Mesenchymal stem cell (in vitro differentiated cells and primary cell): ENCODE results near the gene MTERF2. TPM values are rescaled to one million over a fixed set of nuclear protein-coding genes. Genes with fewer than 3 reads are reported as not detected.
A peak's percentile ranks its signal among the peaks of the same experiment; 100 is the strongest.

Experiments
- DNase-seq: peaks from one replicate; pipeline ENCODE4 v3.0.0-alpha.2; 2013
- H2AFZ ChIP-seq: one replicate; pipeline ENCODE4 v1.6.1; 2013; ENCODE audit warnings: low read depth, mild to moderate bottlenecking, control low read depth, inconsistent platforms, low read length, moderate library complexity
- H2AK5ac ChIP-seq: 2 replicates; pipeline ENCODE4 v1.6.1; 2013; ENCODE audit warnings: low read length, moderate library complexity, mild to moderate bottlenecking, inconsistent platforms; ENCODE audit not compliant: severe bottlenecking
- H2BK120ac ChIP-seq: one replicate; pipeline ENCODE4 v1.6.1; 2013; ENCODE audit warnings: low read depth, mild to moderate bottlenecking, inconsistent platforms, low read length, moderate library complexity
- H2BK12ac ChIP-seq, 2 experiments: one replicate each; pipeline ENCODE4 v1.6.1; 2013; ENCODE audit warnings: inconsistent platforms in 2 of 2, low read length in 2 of 2, mild to moderate bottlenecking in 2 of 2, moderate library complexity in 2 of 2, control low read depth in 1 of 2
- H2BK15ac ChIP-seq: one replicate; pipeline ENCODE4 v1.6.1; 2013; ENCODE audit warnings: mild to moderate bottlenecking, low read depth, inconsistent platforms; ENCODE audit not compliant: poor library complexity, severe bottlenecking
- H2BK5ac ChIP-seq: 2 replicates; pipeline ENCODE4 v1.6.1; 2013; ENCODE audit warnings: low read depth, mild to moderate bottlenecking, low read length, control low read depth, inconsistent platforms; ENCODE audit not compliant: poor library complexity, severe bottlenecking
- H3K14ac ChIP-seq, 2 experiments: one replicate each; pipeline ENCODE4 v1.6.1; 2013; ENCODE audit warnings: inconsistent platforms in 2 of 2, low read length in 2 of 2, control low read depth in 1 of 2, mild to moderate bottlenecking in 1 of 2, moderate library complexity in 1 of 2
- H3K18ac ChIP-seq, 2 experiments: one replicate each; pipeline ENCODE4 v1.6.1; 2013; ENCODE audit warnings: inconsistent platforms in 2 of 2, low read length in 2 of 2, control low read depth in 1 of 2, low read depth in 1 of 2, mild to moderate bottlenecking in 1 of 2
- H3K23ac ChIP-seq, 2 experiments: one replicate each; pipeline ENCODE4 v1.6.1; 2013; ENCODE audit warnings: inconsistent platforms in 2 of 2, low read length in 2 of 2, mild to moderate bottlenecking in 2 of 2, moderate library complexity in 2 of 2, control low read depth in 1 of 2
- H3K27ac ChIP-seq: 2 replicates; pipeline ENCODE4 v1.5.1; 2013; ENCODE audit warnings: mild to moderate bottlenecking, moderate library complexity, low read length, control low read depth, inconsistent platforms; ENCODE audit not compliant: poor library complexity, severe bottlenecking
- H3K27me3 ChIP-seq, 2 experiments: 2 replicates each; pipeline versions ENCODE4 v1.6.1 to v1.7.0; 2013; ENCODE audit warnings: low read length in 2 of 2, mild to moderate bottlenecking in 2 of 2, moderate library complexity in 2 of 2, control low read depth in 1 of 2, inconsistent platforms in 1 of 2; ENCODE audit not compliant: control insufficient read depth in 1 of 2, insufficient read depth in 1 of 2
- H3K36me3 ChIP-seq, 2 experiments: 2 replicates each; pipeline versions ENCODE4 v1.6.1 to v1.7.0; 2013; ENCODE audit warnings: low read length in 2 of 2, control low read depth in 1 of 2, inconsistent platforms in 1 of 2, low read depth in 1 of 2, mild to moderate bottlenecking in 1 of 2; ENCODE audit not compliant: insufficient read depth in 2 of 2, control insufficient read depth in 1 of 2
- H3K4ac ChIP-seq, 2 experiments: one replicate each; pipeline ENCODE4 v1.6.1; 2013; ENCODE audit warnings: inconsistent platforms in 2 of 2, low read length in 2 of 2, mild to moderate bottlenecking in 2 of 2, moderate library complexity in 2 of 2, control low read depth in 1 of 2, low read depth in 1 of 2
- H3K4me1 ChIP-seq: 2 replicates; pipeline ENCODE4 v1.6.1; 2013; ENCODE audit warnings: low read depth, low read length, control low read depth; ENCODE audit not compliant: control insufficient read depth, insufficient read depth
- H3K4me2 ChIP-seq: 2 replicates; pipeline ENCODE4 v1.6.1; 2013; ENCODE audit warnings: low read length, mild to moderate bottlenecking, inconsistent platforms; ENCODE audit not compliant: poor library complexity, severe bottlenecking
- H3K4me3 ChIP-seq, 2 experiments: 2 replicates each; pipeline versions ENCODE4 v1.5.1 to v1.7.0; 2013; ENCODE audit warnings: low read length in 2 of 2, mild to moderate bottlenecking in 2 of 2, control low read depth in 1 of 2, low read depth in 1 of 2; ENCODE audit not compliant: insufficient read depth in 1 of 2
- H3K79me1 ChIP-seq: replicated peaks from 2 replicates; pipeline ENCODE4 v1.6.1; 2013; ENCODE audit warnings: mild to moderate bottlenecking, control low read depth, low read length, inconsistent platforms; ENCODE audit not compliant: poor library complexity, severe bottlenecking
- H3K9ac ChIP-seq: 2 replicates; pipeline ENCODE4 v1.7.0; 2013; ENCODE audit warnings: mild to moderate bottlenecking, low read length, moderate library complexity
- H3K9me3 ChIP-seq: 2 replicates; pipeline ENCODE4 v1.7.0; 2013; ENCODE audit warnings: mild to moderate bottlenecking, low read length; ENCODE audit not compliant: control insufficient read depth
- H4K8ac ChIP-seq: one replicate; pipeline ENCODE4 v1.6.1; 2013; ENCODE audit warnings: inconsistent platforms, mild to moderate bottlenecking, low read length, moderate library complexity
- H4K91ac ChIP-seq: one replicate; pipeline ENCODE4 v1.6.1; 2013; ENCODE audit warnings: mild to moderate bottlenecking, low read length, inconsistent platforms
- WGBS: methylation state at CpG from one replicate; pipeline ENCODE4 v1.1.7; 2013; ENCODE audit warnings: mixed read lengths; 5-methylcytosine and 5-hydroxymethylcytosine counted together
- polyA plus RNA-seq, 2 experiments: library from polyadenylated mRNA; stranded (reverse); fragments of 200-250 nt; gene quantifications; one replicate each; pipeline ENCODE4 v1.2.3, GENCODE V29; 2013

The MTERF2 gene, protein sequence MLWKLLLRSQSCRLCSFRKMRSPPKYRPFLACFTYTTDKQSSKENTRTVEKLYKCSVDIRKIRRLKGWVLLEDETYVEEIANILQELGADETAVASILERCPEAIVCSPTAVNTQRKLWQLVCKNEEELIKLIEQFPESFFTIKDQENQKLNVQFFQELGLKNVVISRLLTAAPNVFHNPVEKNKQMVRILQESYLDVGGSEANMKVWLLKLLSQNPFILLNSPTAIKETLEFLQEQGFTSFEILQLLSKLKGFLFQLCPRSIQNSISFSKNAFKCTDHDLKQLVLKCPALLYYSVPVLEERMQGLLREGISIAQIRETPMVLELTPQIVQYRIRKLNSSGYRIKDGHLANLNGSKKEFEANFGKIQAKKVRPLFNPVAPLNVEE
- 7.2 TPM for polyA plus RNA-seq (2013, experiment 1 of 2)
- 6.9 TPM for polyA plus RNA-seq (2013, experiment 2 of 2)

DNA sequence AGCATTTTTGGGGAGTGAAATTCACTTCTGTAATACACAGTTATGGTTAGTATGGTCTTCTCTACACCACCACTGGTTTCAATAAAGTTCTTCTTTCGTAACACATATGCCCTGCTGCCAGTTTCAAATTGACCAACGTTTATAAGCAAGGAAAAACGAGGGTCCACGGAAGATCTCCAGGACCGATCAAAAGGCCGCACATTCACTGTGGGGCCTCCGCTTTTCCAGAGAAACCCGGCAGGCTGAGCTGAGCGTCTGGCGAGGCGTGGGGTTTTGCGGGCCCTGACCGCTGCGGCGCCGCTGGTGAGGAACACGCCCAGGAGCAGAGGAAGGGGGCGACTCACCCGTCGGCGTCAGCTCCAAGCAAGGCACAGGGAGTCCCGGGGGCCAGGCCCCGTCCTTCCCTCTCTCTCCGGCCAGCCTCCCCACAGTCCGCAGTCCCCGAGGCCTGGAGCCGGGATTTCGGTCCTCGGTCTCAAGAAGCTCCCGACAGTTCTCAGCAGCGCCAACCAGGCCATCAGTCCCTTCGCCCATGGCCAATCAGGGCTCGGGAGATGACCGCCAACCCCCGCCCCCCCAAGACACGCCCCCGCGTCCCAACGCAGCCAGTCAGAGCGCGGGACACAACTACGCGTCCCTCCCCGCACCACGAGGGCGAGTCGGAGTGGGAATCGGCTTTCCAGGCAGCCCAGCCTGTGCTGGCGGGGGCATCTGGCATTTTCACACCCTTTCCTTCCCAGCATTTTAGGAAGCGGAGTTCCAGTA is at the start of gene MTERF2:
Gene MTERF2 (minus strand): TSS at position 522 of the 765 bp plus-strand sequence. CDS start 8,432 bp downstream, outside the sequence.
- H3K4me3 ChIP-seq = peak within 1 kb of the TSS; percentile 81 to 83

DNA sequence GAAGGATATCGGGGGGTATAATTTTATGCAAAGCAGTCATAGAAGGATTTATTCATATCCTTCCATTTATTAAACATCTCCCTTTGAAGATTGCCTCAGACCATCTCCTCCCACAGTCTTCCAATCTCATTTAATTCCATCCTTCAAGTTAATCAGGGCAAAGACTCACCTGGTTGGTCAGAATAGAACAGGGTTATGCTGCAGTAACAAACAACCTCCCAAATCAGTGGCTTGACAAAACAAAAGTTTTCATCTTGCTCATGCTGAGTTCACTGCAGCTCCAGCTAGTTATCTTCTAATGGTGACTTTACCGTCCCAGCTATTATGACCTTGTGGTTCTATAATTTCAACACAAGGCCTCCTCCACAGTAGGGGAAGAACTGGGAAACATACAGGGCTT is 48.8 kb upstream of the MTERF2 start:
- Histone ChIP-seq H3K27ac (no peak overlapping the region), H3K27me3 (no peaks in the 10 kb centered on the region), H3K18ac (no peak overlapping the region), H4K91ac (no peak overlapping the region), H3K14ac (no peak overlapping the region), H3K23ac (no peak overlapping the region), H3K4me1 (no peaks in the 10 kb centered on the region), H2BK12ac (no peak overlapping the region), H2AK5ac (no peak overlapping the region), H4K8ac (no peak overlapping the region), H3K4me3 (no peak overlapping the region), H3K9me3 (no peaks in the 10 kb centered on the region), H2BK15ac (no peak overlapping the region), H3K9ac (no peak overlapping the region), H2AFZ (no peak overlapping the region), H2BK5ac (no peak overlapping the region), H3K4ac (no peak overlapping the region), H3K4me2 (no peak overlapping the region), H2BK120ac (no peak overlapping the region), H3K36me3 (no peaks in the 10 kb centered on the region), H3K79me1 (peaks cover 27% of the 10 kb centered on the region)
- WGBS = 98% methylated on average over 2 of the region's 2 CpGs
- DNase-seq = no peak

More for the DNA sequence above, at the start of gene MTERF2:
- peak within 1 kb of the TSS in 1 of 2 experiments; percentile 94 for H3K23ac ChIP-seq
- peak within 1 kb of the TSS; percentile 79 to 88 for H3K14ac ChIP-seq
- H2AFZ ChIP-seq = peak within 1 kb of the TSS; percentile 95
- DNase-seq = peak; percentile 97
- peak within 1 kb of the TSS; percentile 94 for H4K8ac ChIP-seq
- H2BK12ac ChIP-seq = peak within 1 kb of the TSS; percentile 12 to 88
- H3K9ac ChIP-seq = peak within 1 kb of the TSS; percentile 94
- H4K91ac ChIP-seq = peak within 1 kb of the TSS; percentile 89
- H3K18ac ChIP-seq = peak within 1 kb of the TSS; percentile 95
- H3K4me1 ChIP-seq = peaks cover 8% of the 10 kb centered on the region
- peak within 1 kb of the TSS; percentile 91 for H3K27ac ChIP-seq
- no peak within 1 kb of the TSS for H2BK120ac ChIP-seq
- peaks cover 20% of the 10 kb centered on the region for H3K79me1 ChIP-seq
- H3K9me3 ChIP-seq = no peaks in the 10 kb centered on the region
- H2AK5ac ChIP-seq = no peak within 1 kb of the TSS
- no peak within 1 kb of the TSS for H2BK5ac ChIP-seq
- peak within 1 kb of the TSS; percentile 46 to 81 for H3K4ac ChIP-seq
- peak within 1 kb of the TSS; percentile 94 for H3K4me2 ChIP-seq
- H3K36me3 ChIP-seq = peaks cover 5 to 12% of the 10 kb centered on the region in 2 experiments
- H2BK15ac ChIP-seq = peak within 1 kb of the TSS; percentile 98
- no peaks in the 10 kb centered on the region for H3K27me3 ChIP-seq
- WGBS = under 1% methylated on average over 32 of the region's 50 CpGs

DNA sequence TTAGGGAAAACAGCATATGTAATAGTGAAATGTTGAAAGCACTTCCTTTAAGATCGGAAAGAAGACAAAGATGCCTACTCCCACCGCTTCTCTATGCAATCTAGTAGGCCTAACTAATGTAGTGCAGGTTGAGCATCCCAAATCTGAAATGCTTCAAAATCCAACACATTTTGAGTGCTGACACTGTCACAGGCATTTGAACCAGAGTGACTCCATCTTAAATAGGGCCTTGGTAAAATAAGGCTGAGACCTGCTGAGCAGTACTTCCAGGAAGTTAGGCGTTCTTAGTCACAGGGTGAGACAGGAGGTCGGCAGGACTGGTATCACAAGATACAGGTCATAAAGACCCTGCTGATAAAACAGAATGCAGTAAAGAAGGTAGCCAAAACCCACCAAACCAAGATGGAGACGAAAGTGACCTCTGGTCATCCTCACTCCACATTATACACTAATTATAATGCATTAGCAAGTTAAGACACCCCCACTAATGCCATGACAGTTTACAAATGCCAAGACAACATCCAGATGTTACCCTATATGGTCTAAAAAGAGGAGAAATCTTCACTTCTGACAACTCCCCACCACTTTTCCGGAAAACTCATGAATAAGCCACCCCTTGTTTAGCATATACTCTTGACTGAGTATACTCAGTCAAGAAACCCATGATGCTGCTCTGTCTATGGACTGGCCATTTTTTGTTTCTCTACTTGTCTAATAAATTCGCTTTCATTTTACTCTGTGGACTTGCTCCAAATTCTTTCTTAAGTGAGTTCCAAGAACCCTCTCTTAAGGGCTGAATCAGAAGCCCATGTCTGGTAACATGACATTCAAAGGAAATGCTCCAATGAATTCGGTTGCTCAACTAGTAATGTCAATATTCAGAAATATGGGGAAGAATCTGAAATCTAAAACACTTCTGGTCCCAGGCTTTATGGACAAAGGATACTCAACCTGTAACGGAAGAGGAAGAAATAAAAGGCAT is 47.1 kb upstream of the MTERF2 start:
- 93% methylated on average over 9 of the region's 9 CpGs for WGBS
- no peak overlapping the region for H3K4ac ChIP-seq

More for the DNA sequence above, 47.1 kb upstream of the MTERF2 start:
- Histone ChIP-seq H3K27me3 (no peaks in the 10 kb centered on the region), H2AFZ (no peak overlapping the region), H3K36me3 (no peaks in the 10 kb centered on the region), H2BK15ac (no peak overlapping the region), H2BK5ac (no peak overlapping the region), H2BK12ac (no peak overlapping the region), H3K23ac (no peak overlapping the region), H4K8ac (no peak overlapping the region), H3K9ac (no peak overlapping the region), H3K4me2 (no peak overlapping the region), H3K79me1 (peaks cover 30% of the 10 kb centered on the region), H2BK120ac (no peak overlapping the region), H2AK5ac (no peak overlapping the region), H3K14ac (no peak overlapping the region), H3K27ac (no peak overlapping the region), H3K4me1 (peaks cover 1% of the 10 kb centered on the region), H3K4me3 (no peak overlapping the region), H4K91ac (no peak overlapping the region), H3K18ac (no peak overlapping the region), H3K9me3 (no peaks in the 10 kb centered on the region)
- DNase-seq = no peak
